Uterus (tissue), 4 donors: ENCODE results near the gene EIF5A. TPM values are rescaled to one million over a fixed set of nuclear protein-coding genes. Genes with fewer than 3 reads are reported as not detected.

Experiments
- DNase-seq, 2 donors: peaks; one replicate each; pipeline ENCODE4 v3.0.0-alpha.2; 2019 to 2020
- H3K27ac ChIP-seq, 2 donors: fragments of 200-600 bp; sonication (generic); 1 replicate in 1 of 2; 2 replicates in 1 of 2; pipeline ENCODE4 v1.5.1; 2016 to 2018
- H3K27me3 ChIP-seq, 2 donors: fragments of 200-600 bp; sonication (generic); one replicate each; pipeline ENCODE4 v1.5.1; 2018 to 2019; ENCODE audit warnings: control low read depth in 1 of 2
- H3K36me3 ChIP-seq, 2 donors: fragments of 200-600 bp; sonication (generic); one replicate each; pipeline ENCODE4 v1.5.1; 2019; ENCODE audit warnings: control low read depth in 1 of 2
- H3K4me1 ChIP-seq, 2 donors: fragments of 200-600 bp; sonication (generic); one replicate each; pipeline ENCODE4 v1.5.1; 2018 to 2019; ENCODE audit warnings: control low read depth in 1 of 2
- H3K4me3 ChIP-seq, 2 donors: fragments of 200-600 bp; sonication (generic); 1 replicate in 1 of 2; 2 replicates in 1 of 2; pipeline ENCODE4 v1.5.1; 2018 to 2019; ENCODE audit warnings: mild to moderate bottlenecking in 1 of 2
- H3K9me3 ChIP-seq, 2 donors: fragments of 200-600 bp; sonication (generic); one replicate each; pipeline ENCODE4 v1.5.1; 2019; ENCODE audit warnings: control low read depth in 1 of 2
- POLR2A ChIP-seq, 2 donors: fragments of 450-650 bp; IDR thresholded peaks; one replicate each; pipeline ENCODE4 v1.6.1; 2016; ENCODE audit warnings: antibody characterized with exemption in 2 of 2, mild to moderate bottlenecking in 1 of 2, moderate library complexity in 1 of 2
- intact Hi-C: fragments of 100-400 bp; cut with DNase I; formaldehyde crosslinking; loops from one replicate; pipeline ENCODE4 v1.15.1; 2023; ENCODE audit warnings: low total_unique reads
- total RNA-seq, 4 donors: library from RNA; depleted of rRNA in 3 of 4; stranded (reverse); fragments of >200 nt in 3 of 4; gene quantifications; one replicate each; pipeline versions ENCODE4 v1.1.0 to v1.2.4, GENCODE V29; 2014 to 2023
- TF ChIP-seq, protein P1 (sequence below), 4 experiments: fragments of 200-600 bp in 2 of 4; fragments of 450-650 bp in 2 of 4; sonication (generic) in 2 of 4; IDR thresholded peaks; one replicate each; pipeline ENCODE4 v1.5.1; 2016 to 2019; ENCODE audit warnings: antibody characterized with exemption in 4 of 4, mild to moderate bottlenecking in 2 of 4, moderate library complexity in 1 of 4
- donor health status: DM: yes; HTN: yes; CAD: no.

Gene EIF5A
- total RNA-seq, 4 donors from 2014 or later: 75.3 to 219 (median 198) TPM

DNA sequence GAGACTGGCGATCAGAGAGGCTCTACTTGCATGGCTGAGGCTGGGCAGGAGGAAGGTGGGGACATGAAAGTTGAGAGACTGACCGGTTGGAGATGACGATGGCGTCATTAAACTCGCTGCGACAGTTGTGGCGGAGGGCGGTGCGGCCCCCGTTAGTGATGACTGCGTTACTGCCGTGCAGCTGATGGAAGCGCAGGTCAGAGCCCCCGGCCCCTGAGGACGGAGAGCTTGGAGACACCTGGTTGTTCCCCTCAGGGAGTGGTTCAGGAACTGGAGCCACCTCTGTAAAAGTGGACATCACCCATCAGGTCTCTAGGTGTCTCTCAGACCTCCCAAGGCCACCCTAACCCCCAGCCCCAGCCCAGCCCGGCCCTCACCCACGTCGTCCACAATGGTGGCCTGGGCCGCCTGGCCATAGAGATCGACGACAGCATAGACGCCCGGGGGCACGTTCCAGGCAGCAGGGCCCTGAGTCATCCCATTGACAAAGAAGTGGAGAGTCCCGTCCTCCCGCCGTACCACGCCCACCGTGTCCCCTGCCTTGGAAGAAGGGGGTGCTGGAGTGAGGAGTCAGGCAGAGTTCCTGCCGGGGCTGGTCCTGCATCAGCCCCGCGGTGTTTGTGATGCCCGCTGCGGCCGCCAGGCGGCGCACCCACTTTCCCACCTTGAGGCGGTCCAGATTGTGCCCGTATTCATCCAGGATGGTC, 16.5 kb downstream of the EIF5A start:
- peak in 1 of 2 donors; percentile 58 for DNase-seq
- TF ChIP-seq, protein P1, sequence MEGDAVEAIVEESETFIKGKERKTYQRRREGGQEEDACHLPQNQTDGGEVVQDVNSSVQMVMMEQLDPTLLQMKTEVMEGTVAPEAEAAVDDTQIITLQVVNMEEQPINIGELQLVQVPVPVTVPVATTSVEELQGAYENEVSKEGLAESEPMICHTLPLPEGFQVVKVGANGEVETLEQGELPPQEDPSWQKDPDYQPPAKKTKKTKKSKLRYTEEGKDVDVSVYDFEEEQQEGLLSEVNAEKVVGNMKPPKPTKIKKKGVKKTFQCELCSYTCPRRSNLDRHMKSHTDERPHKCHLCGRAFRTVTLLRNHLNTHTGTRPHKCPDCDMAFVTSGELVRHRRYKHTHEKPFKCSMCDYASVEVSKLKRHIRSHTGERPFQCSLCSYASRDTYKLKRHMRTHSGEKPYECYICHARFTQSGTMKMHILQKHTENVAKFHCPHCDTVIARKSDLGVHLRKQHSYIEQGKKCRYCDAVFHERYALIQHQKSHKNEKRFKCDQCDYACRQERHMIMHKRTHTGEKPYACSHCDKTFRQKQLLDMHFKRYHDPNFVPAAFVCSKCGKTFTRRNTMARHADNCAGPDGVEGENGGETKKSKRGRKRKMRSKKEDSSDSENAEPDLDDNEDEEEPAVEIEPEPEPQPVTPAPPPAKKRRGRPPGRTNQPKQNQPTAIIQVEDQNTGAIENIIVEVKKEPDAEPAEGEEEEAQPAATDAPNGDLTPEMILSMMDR (IDR thresholded peaks at IDR 0.05): peak; percentile 56 to 75 (median 66)
- TF ChIP-seq POLR2A (IDR thresholded peaks at IDR 0.05): no peak
- no peaks in the 10 kb centered on the region for H3K27me3 ChIP-seq
- H3K27ac ChIP-seq: no peak overlapping the region
- H3K36me3 ChIP-seq: no peaks in the 10 kb centered on the region
- H3K4me1 ChIP-seq: no peaks in the 10 kb centered on the region
- H3K4me3 ChIP-seq: no peak overlapping the region
- no peaks in the 10 kb centered on the region for H3K9me3 ChIP-seq
- intact Hi-C loops: no loop called here

DNA sequence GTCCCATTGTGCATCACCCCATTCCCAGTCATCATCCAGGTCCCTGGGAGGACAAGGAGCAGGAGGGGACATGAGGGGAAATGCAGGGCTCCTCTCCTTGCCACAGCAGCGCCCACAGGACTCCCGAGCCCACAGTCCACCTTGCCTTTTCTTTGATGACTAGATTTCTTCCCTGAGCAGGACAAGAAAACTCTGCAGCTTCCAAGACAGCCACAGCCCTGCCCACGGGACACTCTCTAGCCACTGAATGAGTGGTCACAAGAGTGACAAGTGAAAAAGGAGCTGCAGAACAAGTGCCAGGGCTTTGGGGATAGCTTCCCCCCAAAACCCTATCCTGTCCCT, 17.0 kb downstream of the EIF5A start:
- no peaks in the 10 kb centered on the region for H3K27me3 ChIP-seq
- no peak for DNase-seq
- no peaks in the 10 kb centered on the region for H3K9me3 ChIP-seq
- TF ChIP-seq, protein P1 (IDR thresholded peaks at IDR 0.05): no peak
- no peak for TF ChIP-seq POLR2A (IDR thresholded peaks at IDR 0.05)
- no peaks in the 10 kb centered on the region for H3K36me3 ChIP-seq
- intact Hi-C loops: no loop called here
- H3K27ac ChIP-seq: no peak overlapping the region
- H3K4me3 ChIP-seq: no peak overlapping the region
- no peaks in the 10 kb centered on the region for H3K4me1 ChIP-seq

DNA sequence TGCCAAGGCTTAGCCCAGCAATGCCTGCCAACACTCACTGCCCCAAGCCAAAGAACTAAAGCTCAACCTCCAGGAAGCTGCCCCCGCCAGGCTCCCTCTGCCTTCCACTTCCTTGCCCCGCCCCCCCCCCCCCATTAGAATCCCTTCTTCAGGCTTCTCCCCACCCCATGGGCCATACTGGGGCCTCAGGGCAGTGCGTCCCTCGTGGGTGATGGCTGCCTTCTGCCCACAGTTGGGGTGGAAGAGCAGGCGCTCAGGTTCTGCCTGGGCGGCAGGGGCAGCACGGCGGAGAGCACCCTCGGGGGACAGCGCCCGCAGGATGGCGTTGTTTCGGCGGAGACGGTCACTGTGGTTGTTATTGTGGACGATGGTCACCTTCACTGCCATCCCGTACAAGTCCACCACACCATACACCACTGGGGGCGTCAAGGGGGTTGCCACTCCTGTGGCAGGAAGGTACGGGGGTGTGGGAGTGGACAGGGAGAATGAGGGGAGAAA, 17.7 kb downstream of the EIF5A start:
- H3K27ac ChIP-seq: no peak overlapping the region
- intact Hi-C loops: no loop called here
- H3K36me3 ChIP-seq: no peaks in the 10 kb centered on the region
- no peak for TF ChIP-seq POLR2A (IDR thresholded peaks at IDR 0.05)
- TF ChIP-seq, protein P1 (IDR thresholded peaks at IDR 0.05): no peak
- no peak overlapping the region for H3K4me3 ChIP-seq
- DNase-seq: no peak
- no peaks in the 10 kb centered on the region for H3K27me3 ChIP-seq
- H3K9me3 ChIP-seq: no peaks in the 10 kb centered on the region
- H3K4me1 ChIP-seq: no peaks in the 10 kb centered on the region

DNA sequence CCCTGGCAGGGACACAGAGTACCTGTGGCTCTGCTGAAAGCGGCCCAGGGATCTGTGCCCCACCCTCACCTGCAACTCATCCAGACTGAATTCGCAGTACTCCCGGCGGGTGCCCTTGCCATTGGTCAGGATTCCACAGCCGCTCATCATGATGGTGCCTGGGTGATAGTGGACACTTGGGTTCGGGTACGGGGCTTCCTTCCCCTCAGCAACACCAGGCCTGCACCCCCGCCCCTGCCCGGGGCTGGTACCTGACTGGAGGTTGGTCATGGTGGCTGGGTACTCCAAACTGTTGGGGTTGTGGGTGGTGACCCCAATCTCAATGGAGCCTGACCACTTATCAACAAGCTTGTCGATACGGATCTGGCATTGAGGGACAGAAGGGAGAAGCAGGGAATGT, 18.8 kb downstream of the EIF5A start:
- no peaks in the 10 kb centered on the region for H3K9me3 ChIP-seq
- no peaks in the 10 kb centered on the region for H3K4me1 ChIP-seq
- no peaks in the 10 kb centered on the region for H3K27me3 ChIP-seq
- intact Hi-C loops: no loop called here
- H3K4me3 ChIP-seq: no peak overlapping the region
- H3K36me3 ChIP-seq: no peaks in the 10 kb centered on the region
- no peak overlapping the region for H3K27ac ChIP-seq
- DNase-seq: no peak
- TF ChIP-seq POLR2A (IDR thresholded peaks at IDR 0.05): no peak
- TF ChIP-seq, protein P1 (IDR thresholded peaks at IDR 0.05): no peak

DNA sequence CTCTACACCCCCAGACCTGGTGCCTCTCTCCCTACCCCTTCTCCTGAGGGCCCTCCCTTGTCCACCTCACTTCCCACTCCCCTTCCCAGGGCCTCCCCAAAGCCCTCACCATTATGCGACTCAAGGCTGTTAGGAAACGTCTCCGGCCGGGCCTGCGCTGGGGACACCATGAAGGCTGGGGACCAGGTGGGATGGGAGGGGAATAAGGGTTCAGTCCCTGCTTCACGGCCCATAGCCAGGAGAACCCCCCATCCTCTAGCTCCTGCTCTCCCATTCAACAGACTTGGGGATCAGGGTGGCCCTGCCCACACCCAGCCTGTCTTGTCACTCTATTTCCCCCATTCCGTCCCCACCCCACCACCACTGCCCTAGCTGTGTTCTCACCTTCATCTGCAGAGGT, 19.6 kb downstream of the EIF5A start:
- Histone ChIP-seq H3K36me3 (no peaks in the 10 kb centered on the region), H3K4me3 (no peak overlapping the region), H3K4me1 (no peaks in the 10 kb centered on the region), H3K27ac (no peak overlapping the region), H3K9me3 (no peaks in the 10 kb centered on the region), H3K27me3 (no peaks in the 10 kb centered on the region)
- no peak for DNase-seq
- TF ChIP-seq, protein P1 (IDR thresholded peaks at IDR 0.05): no peak
- no peak for TF ChIP-seq POLR2A (IDR thresholded peaks at IDR 0.05)
- intact Hi-C loops: no loop called here
